ENCODE measurements around the gene AGBL3.

DNA sequence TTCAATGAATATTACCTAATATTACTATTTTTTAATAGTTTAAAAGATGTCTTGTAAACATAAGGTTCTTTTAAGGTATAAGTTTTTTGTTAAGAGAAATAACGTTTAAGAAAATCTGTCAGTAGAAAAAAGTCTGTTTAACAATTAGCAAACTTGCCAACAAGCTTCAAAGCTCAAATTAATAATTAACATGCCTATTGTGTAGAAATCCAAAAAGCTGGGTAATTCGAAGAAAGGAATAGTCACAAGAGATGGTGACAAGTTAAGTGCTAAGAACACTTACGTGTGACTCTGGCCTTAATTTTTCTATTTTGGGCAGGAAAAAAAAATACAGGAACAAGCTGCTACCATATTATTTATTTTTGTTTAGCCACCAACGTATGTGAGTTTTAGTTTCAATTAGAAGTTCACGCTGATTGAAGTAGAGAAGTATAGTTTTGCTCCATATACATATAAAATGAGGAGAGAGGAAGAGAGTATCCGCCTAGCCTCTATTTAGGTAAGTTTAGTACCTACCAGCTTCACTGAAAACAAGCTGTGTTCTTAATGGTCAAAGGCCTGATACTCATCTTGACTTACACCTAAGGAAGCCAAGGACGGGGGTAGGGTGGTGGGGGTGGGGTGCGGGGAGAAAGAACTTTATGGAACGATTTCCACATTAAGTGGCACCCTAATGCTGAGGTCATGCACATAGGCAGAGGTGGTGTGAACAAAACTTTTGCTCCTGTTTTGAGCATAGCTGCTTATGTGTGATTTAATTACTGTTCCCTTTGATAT, 43.4 kb upstream of the AGBL3 start:
- TF ChIP-seq CTCF (IDR thresholded peaks at IDR 0.05 in 4 of 5, conservative IDR thresholded peaks at IDR 0.05 in 1 of 5) (no peak), POLR2A (IDR thresholded peaks at IDR 0.05) (no peak)
